GM06990 (cell line): ENCODE data around the gene TMPRSS3.
A peak's percentile ranks its signal among the peaks of the same experiment; 100 is the strongest.

Experiments
- DNase-seq: peaks from one replicate; pipeline ENCODE4 v3.0.0-alpha.2; 2011; ENCODE audit not compliant: insufficient read length; ENCODE audit errors: extremely low read depth
- H3K27me3 ChIP-seq: replicated peaks from 2 replicates; pipeline ENCODE4 v1.6.0; 2011; ENCODE audit warnings: low read length; ENCODE audit not compliant: control insufficient read depth, insufficient read depth
- H3K36me3 ChIP-seq: 2 replicates; pipeline ENCODE4 v1.5.1; 2011; ENCODE audit warnings: low read length; ENCODE audit not compliant: control insufficient read depth, insufficient read depth
- H3K4me3 ChIP-seq: replicated peaks from 2 replicates; pipeline ENCODE4 v1.5.1; 2011; ENCODE audit warnings: low read depth, mild to moderate bottlenecking, control low read depth, low read length
- CTCF ChIP-seq: IDR thresholded peaks from 2 replicates; pipeline ENCODE4 v1.5.1; 2011; ENCODE audit warnings: low read length, control low read depth, mild to moderate bottlenecking, inconsistent platforms; ENCODE audit not compliant: insufficient read depth, poor library complexity, severe bottlenecking

The TMPRSS3 gene

GRCh38 chr21:42441963-42442362, 46.1 kb upstream of the TMPRSS3 start:
- H3K36me3 ChIP-seq: no peaks in the 10 kb centered on the region
- TF ChIP-seq CTCF: no peak
- H3K27me3 ChIP-seq: no peaks in the 10 kb centered on the region

GRCh38 chr21:42440187-42440792, 44.4 kb upstream of the TMPRSS3 start:
- H3K36me3 ChIP-seq: no peaks in the 10 kb centered on the region
- H3K27me3 ChIP-seq: no peaks in the 10 kb centered on the region
- TF ChIP-seq CTCF: no peak
- no peak overlapping the region for H3K4me3 ChIP-seq
- peak; percentile 67 for DNase-seq

More at GRCh38 chr21:42441963-42442362, 46.1 kb upstream of the TMPRSS3 start:
- H3K4me3 ChIP-seq: no peak overlapping the region
- no peak for DNase-seq

- no peak for DNase-seq
- TF ChIP-seq CTCF: no peak
- no peaks in the 10 kb centered on the region for H3K36me3 ChIP-seq
- H3K4me3 ChIP-seq: no peak overlapping the region
- no peaks in the 10 kb centered on the region for H3K27me3 ChIP-seq
These were observed 43.7 kb upstream of the TMPRSS3 start for GRCh38 chr21:42439284-42440186.

- no peaks in the 10 kb centered on the region for H3K36me3 ChIP-seq
- no peak overlapping the region for H3K4me3 ChIP-seq
- DNase-seq: no peak
- no peaks in the 10 kb centered on the region for H3K27me3 ChIP-seq
- TF ChIP-seq CTCF: no peak
These were observed 42.7 kb upstream of the TMPRSS3 start for GRCh38 chr21:42438316-42439205.

GRCh38 chr21:42437786-42438185, 41.9 kb upstream of the TMPRSS3 start:
- H3K36me3 ChIP-seq: no peaks in the 10 kb centered on the region
- no peak overlapping the region for H3K4me3 ChIP-seq
- TF ChIP-seq CTCF: no peak
- H3K27me3 ChIP-seq: no peaks in the 10 kb centered on the region
- DNase-seq: no peak
